NCI-H2081 (cell line): ENCODE data around the gene CYP26B1.
A peak's percentile ranks its signal among the peaks of the same experiment; 100 is the strongest.

Experiments
- DNase-seq, 2 experiments: peaks; one replicate each; lab custom pipeline; 2025; lab: John Stamatoyannopoulos, UW

Gene CYP26B1

DNA sequence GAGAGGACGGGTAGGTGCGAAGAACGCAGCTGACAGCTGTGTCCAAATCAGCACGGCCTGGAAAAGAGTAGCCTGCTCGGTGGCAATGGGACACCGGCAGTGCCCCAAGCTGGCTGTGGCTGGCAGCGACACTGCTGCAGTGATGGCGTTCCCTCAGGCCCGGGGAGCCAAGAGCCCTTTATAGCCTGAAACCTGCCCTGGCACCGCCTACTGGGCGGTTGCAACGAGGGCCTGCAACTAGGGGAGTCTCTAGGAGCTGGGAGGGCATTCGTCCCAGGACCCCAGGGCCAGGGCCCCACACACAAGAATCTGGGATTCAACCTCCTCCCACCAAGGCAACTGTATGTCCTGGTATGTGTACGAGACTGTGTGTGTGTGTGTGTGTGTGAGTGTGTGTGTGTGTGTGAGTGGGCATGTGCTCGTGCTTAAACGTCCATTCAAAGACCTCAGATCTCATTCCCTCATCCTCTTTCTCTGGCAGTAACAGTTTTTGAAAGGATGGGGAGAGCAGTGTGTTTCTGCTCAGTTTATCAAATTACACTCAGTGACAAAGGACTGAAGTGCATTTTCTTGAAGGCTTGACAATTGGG lies 6.8 kb upstream of the CYP26B1 start:
- no peak for DNase-seq

- no peak for DNase-seq
Measured at GRCh38 chr2:72153924-72154323, 6.3 kb upstream of the CYP26B1 start.

GRCh38 chr2:72153026-72153791 lies 5.5 kb upstream of the CYP26B1 start:
- no peak for DNase-seq

GRCh38 chr2:72150861-72151356 lies 3.2 kb upstream of the CYP26B1 start:
- DNase-seq = no peak

DNA sequence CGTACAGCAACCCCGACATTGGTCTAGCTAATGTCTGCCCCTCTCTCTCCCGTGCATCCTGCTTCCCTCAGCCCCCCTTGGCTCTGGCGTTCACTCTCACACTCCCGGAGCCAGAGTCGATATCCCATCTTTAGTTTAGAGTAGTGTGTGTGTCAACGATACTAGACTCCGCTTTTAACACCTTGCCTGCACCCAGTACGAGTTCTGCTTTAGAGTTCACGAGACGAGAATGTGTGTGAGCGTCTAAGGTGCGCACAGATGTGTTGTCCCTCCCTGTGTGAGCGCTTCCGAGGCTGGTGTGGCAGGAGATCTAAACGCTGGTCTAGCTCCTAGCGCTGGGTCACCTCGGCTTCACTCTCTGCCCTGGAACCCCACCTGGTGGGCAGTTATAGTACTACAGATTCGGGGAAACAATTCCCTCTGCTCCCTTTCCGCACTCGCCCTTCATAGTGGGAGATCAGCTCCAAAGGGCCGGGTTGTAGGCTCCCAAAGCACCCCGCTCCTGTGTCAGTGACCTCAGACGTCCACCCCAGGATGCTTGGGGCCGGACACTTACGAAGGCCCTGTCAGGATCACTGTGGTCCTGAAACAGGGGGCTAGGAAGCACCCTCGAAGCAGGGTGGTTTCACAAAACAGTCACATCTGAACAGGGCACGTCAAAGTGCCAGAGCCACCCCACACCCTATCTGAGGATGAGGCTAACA lies 2.6 kb upstream of the CYP26B1 start:
- DNase-seq = peak; percentile 58 to 59

- DNase-seq = no peak
Measured at GRCh38 chr2:72149556-72150156, 2.0 kb upstream of the CYP26B1 start.

GRCh38 chr2:72148837-72149555 lies 1.3 kb upstream of the CYP26B1 start:
- peak in 1 of 2 experiments; percentile 4 for DNase-seq

- no peak for DNase-seq
Measured at GRCh38 chr2:72148003-72148836, 558 bp upstream of the CYP26B1 start.

DNA sequence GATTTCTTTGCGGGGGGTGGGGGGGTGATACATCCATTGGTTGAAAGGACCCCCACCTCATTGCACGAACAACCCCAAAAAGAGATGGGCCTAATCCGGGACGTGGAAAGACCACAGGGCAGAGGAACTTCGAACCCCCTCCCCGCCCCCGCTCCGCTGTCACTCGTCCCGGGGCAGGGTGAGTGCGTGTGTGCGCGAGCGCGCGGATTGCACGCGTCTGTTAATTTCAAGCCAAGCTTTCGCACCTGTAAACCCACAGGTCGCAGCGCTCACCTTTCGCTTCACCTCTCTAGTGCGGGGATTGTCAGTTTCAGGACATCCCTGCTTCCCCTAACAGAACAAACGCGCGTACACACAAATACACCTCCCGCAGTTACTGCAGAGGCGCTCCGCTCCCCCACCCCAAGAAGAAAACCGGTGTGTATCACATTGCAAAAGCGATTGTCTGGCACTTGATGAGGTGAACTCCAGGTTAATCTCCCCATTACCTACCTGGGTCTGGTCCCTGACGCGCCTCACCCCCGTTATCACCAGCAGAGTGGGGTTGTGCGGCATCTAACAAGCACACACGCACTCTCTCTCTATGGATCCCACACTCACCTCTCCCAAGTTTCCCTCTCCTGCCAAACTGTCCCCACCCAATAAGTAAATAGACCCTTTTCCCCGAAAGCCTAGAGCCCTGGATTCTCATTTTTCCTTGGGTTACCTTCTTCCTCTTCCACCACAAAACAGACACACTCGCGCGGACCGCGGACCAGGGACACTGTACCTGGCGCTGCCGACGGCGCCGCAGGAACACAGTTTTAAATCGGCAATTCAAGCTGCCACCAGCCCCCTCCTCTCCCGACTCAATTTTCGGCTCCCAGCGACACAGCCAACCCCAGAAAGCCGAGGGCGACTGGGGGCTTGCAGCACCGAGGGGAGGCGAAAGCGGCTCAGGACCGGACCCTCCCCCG lies 1.0 kb downstream of the CYP26B1 start:
- no peak for DNase-seq

DNA sequence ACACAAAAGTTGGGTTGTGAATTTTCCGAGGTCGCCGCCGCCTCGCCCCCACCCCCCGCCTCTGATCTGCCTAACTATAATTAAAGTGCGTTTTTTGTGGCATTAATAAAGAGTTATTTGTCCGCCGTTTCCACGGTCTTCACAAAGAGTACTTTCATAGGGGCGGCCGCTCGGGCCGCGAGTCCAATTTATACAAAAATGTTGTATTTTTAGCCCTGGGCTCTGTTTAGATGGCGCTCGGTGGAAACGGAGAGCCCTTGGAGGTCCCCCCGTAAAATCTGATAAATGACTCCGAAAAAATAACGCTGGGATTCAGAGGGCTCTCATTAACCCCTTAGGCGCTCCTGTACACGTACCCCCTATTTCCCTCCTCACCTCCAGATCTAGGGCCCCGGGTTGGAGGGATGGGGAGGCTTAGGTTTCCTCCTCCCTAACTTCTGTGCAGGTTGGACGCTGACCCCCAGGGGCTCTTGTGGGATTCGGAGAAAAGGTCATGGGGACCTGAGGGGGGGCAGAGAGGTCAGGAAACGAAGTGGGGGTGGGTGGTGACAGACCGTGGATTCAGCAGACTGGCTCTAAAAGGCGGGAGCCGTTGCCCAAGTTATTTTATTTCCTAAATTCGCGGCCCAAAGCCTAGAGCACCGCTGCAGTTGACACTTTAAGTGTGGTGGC lies 1.9 kb downstream of the CYP26B1 start:
- DNase-seq = no peak

DNA sequence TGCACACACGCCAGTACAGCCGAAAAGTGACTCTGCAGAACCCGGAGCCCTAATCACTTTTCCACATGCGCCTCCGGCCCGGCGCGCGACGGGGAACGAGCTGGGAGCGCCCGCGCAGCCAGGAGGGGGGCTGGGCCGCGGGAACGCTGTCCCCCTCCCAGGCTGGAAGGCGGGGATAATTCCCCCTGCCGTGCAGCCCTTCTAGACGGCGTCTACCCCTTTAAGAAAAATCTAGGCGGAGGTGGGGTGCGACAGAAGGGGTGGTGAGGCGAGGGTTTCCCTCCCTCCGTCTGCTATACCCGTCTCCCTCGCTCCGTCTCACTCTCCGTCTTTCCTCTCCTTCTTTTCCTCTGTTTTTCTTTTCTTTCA lies 2.4 kb downstream of the CYP26B1 start:
- DNase-seq = no peak

DNA sequence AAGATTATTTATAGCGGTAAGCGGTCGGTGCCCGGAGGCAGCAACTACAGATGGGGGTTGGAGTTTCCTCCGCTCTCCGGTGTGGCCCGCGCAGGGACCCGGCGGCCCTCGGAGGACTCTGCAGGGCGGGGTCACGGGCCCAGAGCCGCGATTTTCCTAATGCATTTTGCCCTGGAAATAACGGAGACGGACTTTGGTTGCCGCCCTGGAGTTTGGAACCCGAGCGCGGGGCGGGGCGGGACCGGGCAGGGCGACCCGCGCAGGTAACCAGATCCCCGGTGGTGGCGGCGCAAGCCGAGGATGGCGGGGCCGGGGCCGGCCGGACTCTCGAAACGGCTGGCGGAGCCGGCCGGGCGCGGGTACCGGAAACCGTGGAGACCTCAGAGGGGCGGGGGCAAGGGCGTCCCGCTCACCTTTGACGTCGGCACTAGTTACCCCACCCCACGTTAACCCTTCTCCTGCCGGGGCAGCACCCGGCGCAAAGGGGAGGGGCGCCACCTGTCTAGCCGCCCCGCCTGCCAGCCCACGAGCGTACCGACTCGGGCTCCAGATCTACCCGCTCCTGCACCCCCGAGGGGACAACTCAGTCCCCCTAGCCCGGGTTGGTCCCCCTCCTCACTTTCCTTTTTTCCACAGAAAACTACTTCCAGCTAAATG lies 2.9 kb downstream of the CYP26B1 start:
- DNase-seq = peak in 1 of 2 experiments; percentile 17

DNA sequence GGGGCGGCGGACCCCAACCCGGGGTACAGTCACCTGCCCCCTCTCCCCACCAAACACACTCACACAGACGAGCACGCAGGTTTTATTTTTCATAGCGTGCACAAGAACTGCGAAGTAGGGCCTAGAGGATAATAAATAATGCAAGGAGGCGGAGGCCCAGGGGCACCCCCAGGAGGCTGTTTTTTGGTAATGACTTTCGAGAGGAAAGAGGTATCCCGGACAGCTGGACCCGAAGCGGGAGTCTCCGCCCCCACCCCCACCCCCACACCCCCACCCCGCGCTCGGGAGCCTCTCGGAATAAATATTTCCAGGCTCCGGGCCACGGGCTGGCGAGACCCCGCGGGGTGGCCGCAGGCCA lies 3.4 kb downstream of the CYP26B1 start:
- no peak for DNase-seq

GRCh38 chr2:72143441-72144273 lies 4.0 kb downstream of the CYP26B1 start:
- no peak for DNase-seq

- DNase-seq = no peak
Measured at GRCh38 chr2:72142570-72143440, 4.9 kb downstream of the CYP26B1 start.

GRCh38 chr2:72141881-72142451 lies 5.7 kb downstream of the CYP26B1 start:
- no peak for DNase-seq
